Suprapubic skin (tissue), 4 donors: ENCODE measurements around the gene NAPG. TPM values are rescaled to one million over a fixed set of nuclear protein-coding genes. Genes with fewer than 3 reads are reported as not detected.
"Not testable (repeated sequence)": the region's sequence is repeated elsewhere in the genome, so short reads cannot be mapped to it uniquely, and the experiment has no call there.

Experiments used
- DNase-seq, 2 donors: peaks; one replicate each; pipeline ENCODE4 v3.0.0-alpha.2; 2019; ENCODE audit warnings: low spot score in 2 of 2
- H3K27ac ChIP-seq: fragments of 200-600 bp; sonication (generic); one replicate; pipeline ENCODE4 v1.5.1; 2019
- H3K27me3 ChIP-seq: fragments of 200-600 bp; sonication (generic); one replicate; pipeline ENCODE4 v1.5.1; 2019
- H3K36me3 ChIP-seq: fragments of 200-600 bp; sonication (generic); one replicate; pipeline ENCODE4 v1.5.1; 2019
- H3K4me1 ChIP-seq: fragments of 200-600 bp; sonication (generic); one replicate; pipeline ENCODE4 v1.5.1; 2019
- H3K4me3 ChIP-seq: fragments of 200-600 bp; sonication (generic); one replicate; pipeline ENCODE4 v1.5.1; 2019; ENCODE audit warnings: mild to moderate bottlenecking
- H3K9me3 ChIP-seq: fragments of 200-600 bp; sonication (generic); one replicate; pipeline ENCODE4 v1.5.1; 2019
- EP300 ChIP-seq: sonication (generic); formaldehyde crosslinking; IDR thresholded peaks from one replicate; pipeline ENCODE4 v1.6.1; 2017; ENCODE audit warnings: antibody characterized with exemption
- POLR2A ChIP-seq, 2 donors: fragments of 450-650 bp; IDR thresholded peaks; one replicate each; pipeline ENCODE4 v1.6.1; 2017; ENCODE audit warnings: antibody characterized with exemption in 2 of 2, mild to moderate bottlenecking in 2 of 2, moderate library complexity in 2 of 2
- POLR2AphosphoS5 ChIP-seq, 3 donors: sonication (generic); formaldehyde crosslinking; IDR thresholded peaks; one replicate each; pipeline ENCODE4 v1.6.1; 2017; ENCODE audit warnings: antibody characterized with exemption in 3 of 3
- WGBS: methylation state at CpG from one replicate; pipeline ENCODE4 v1.1.5; 2018; 5-methylcytosine and 5-hydroxymethylcytosine counted together
- total RNA-seq, 4 donors: library from RNA; depleted of rRNA; stranded (reverse); fragments of >200 nt; gene quantifications; one replicate each; pipeline ENCODE4 v1.1.0, GENCODE V29; 2016
- TF ChIP-seq, protein P1 (sequence below), 2 donors: fragments of 200-600 bp in 1 of 2; fragments of 450-650 bp in 1 of 2; sonication (generic) in 1 of 2; IDR thresholded peaks; one replicate each; pipeline ENCODE4 v1.5.1; 2016 to 2019; ENCODE audit warnings: antibody characterized with exemption in 2 of 2, mild to moderate bottlenecking in 1 of 2, moderate library complexity in 1 of 2

Gene NAPG
- total RNA-seq, 4 donors from 2014 or later = 28.8 to 40.1 (median 37.5) TPM

DNA sequence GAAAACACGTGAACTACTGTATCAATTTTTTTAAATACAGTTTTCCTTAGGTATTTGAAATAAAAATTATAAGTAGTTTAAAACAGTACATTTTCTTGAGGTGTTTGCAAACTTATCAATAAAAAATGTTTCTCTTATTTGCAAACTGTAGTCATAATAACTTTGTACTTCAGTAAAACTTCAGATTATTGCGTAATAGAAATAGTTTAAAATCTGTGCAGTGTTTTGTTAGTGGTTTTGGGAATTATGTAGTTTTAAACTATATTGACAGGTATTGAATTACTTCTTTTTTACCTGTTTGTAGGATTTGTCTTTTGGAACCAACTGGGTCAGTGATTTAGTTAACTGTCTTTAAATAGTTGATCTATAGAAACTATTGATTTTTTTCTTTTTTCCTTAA lies 7.3 kb downstream of the NAPG start:
- DNase-seq = no peak
- Histone ChIP-seq H3K27me3 (no peaks in the 10 kb centered on the region), H3K9me3 (no peaks in the 10 kb centered on the region), H3K27ac (no peak overlapping the region), H3K4me1 (peaks cover 21% of the 10 kb centered on the region), H3K4me3 (no peak overlapping the region), H3K36me3 (no peaks in the 10 kb centered on the region)
- no peak for TF ChIP-seq EP300
- TF ChIP-seq, protein P1, sequence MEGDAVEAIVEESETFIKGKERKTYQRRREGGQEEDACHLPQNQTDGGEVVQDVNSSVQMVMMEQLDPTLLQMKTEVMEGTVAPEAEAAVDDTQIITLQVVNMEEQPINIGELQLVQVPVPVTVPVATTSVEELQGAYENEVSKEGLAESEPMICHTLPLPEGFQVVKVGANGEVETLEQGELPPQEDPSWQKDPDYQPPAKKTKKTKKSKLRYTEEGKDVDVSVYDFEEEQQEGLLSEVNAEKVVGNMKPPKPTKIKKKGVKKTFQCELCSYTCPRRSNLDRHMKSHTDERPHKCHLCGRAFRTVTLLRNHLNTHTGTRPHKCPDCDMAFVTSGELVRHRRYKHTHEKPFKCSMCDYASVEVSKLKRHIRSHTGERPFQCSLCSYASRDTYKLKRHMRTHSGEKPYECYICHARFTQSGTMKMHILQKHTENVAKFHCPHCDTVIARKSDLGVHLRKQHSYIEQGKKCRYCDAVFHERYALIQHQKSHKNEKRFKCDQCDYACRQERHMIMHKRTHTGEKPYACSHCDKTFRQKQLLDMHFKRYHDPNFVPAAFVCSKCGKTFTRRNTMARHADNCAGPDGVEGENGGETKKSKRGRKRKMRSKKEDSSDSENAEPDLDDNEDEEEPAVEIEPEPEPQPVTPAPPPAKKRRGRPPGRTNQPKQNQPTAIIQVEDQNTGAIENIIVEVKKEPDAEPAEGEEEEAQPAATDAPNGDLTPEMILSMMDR (IDR thresholded peaks at IDR 0.05) = no peak
- TF ChIP-seq POLR2A (IDR thresholded peaks at IDR 0.05) = no peak
- no peak for TF ChIP-seq POLR2AphosphoS5 (IDR thresholded peaks at IDR 0.05)
- 95% methylated on average over 2 of the region's 2 CpGs for WGBS

DNA sequence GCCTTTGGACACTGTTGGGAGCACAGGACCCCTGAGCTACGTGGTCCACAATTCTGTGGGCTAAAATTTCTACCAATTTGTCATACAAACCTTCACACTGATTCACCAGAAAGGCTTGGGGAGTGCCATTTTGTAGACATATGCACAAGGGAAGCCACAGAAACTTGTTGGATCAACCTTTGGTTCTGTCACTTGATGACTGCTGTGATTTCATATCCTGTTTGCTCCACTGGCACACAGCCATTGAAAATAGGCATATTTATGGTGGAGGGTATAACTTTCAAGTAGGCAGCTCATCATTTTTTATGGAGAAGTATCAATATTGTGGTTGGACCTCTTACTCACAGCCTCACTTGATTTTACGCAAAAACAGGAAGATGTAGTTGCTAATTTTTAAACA lies 10.5 kb downstream of the NAPG start:
- WGBS = 95% methylated on average over 2 of the region's 2 CpGs
- H3K36me3 ChIP-seq = peaks cover 22% of the 10 kb centered on the region

DNA sequence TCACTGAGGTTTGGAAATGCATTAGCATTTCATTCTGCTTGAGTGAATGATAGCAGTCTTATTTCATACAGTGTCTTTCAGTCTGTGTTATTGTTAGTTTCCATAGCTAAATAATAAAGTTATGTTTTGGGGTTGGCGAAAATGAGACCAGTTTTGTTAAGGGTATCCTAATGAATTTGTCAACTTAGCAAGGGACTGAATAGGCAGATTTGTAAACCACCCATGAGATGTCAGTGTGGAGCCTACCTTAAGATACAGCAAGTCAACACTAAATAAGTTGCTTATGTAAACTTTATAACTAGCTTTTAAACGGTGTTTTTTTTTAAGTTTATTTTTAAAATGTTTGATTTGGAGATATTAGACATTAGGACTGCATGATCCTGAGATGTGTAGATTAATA lies 11.9 kb downstream of the NAPG start:
- Histone ChIP-seq H3K4me3 (no peak overlapping the region), H3K27me3 (no peaks in the 10 kb centered on the region), H3K4me1 (no peaks in the 10 kb centered on the region), H3K36me3 (peaks cover 31% of the 10 kb centered on the region), H3K27ac (no peak overlapping the region), H3K9me3 (no peaks in the 10 kb centered on the region)
- 67% methylated on average over 2 of the region's 2 CpGs for WGBS
- TF ChIP-seq, protein P1 (IDR thresholded peaks at IDR 0.05) = no peak
- TF ChIP-seq EP300 (no peak), POLR2A (IDR thresholded peaks at IDR 0.05) (no peak), POLR2AphosphoS5 (IDR thresholded peaks at IDR 0.05) (no peak)
- DNase-seq = no peak

More for the DNA sequence above, 10.5 kb downstream of the NAPG start:
- Histone ChIP-seq H3K9me3 (no peaks in the 10 kb centered on the region), H3K27me3 (no peaks in the 10 kb centered on the region), H3K4me1 (no peaks in the 10 kb centered on the region), H3K4me3 (no peak overlapping the region), H3K27ac (no peak overlapping the region)
- DNase-seq = no peak
- TF ChIP-seq POLR2AphosphoS5 (IDR thresholded peaks at IDR 0.05) = no peak

DNA sequence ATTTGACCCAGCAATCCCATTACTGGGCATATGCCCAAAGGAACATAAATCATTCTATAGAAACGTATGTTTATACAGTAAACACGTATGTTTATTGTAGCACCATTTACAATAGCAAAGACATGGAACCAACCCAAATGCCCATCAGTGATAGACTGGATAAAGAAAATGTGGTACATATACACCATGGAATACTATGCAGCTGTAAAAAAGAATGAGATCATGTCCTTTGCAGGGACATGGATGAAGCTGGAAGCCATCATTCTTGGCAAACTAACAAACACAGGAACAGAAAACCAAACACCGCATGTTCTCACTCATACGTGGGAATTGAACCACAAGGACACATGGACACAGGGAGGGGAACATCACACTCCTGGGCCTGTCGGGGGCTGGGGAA lies 13.3 kb downstream of the NAPG start:
- not testable (repeated sequence) for H3K4me3 ChIP-seq, DNase-seq, H3K9me3 ChIP-seq, H3K4me1 ChIP-seq, H3K27me3 ChIP-seq, H3K27ac ChIP-seq
- peaks cover 42% of the 10 kb centered on the region for H3K36me3 ChIP-seq
- 95% methylated on average over 5 of the region's 5 CpGs for WGBS

DNA sequence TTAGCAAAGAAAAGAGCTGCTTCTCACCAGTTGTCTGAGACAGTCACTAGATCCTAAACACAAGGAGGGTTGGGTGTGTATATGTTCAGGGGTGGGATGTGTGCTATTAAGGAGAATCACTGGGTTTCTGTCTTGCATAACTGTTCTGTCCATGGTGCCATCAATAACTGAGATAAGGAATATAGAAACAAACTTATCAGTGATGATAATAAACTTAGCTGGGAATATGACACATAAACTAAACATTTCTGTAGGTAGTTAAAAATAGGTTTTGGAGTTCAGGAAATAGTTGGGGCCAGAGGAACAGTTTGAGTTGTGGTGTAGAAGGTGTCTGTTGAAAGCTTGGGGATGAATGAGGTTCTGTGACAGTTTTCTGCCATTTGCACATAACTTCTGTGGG lies 17.4 kb downstream of the NAPG start:
- H3K9me3 ChIP-seq = no peaks in the 10 kb centered on the region
- H3K4me3 ChIP-seq = no peak overlapping the region
- no peaks in the 10 kb centered on the region for H3K4me1 ChIP-seq
- no peak for DNase-seq
- TF ChIP-seq, protein P1 (IDR thresholded peaks at IDR 0.05) = no peak
- TF ChIP-seq EP300 (no peak), POLR2AphosphoS5 (IDR thresholded peaks at IDR 0.05) (no peak), POLR2A (IDR thresholded peaks at IDR 0.05) (no peak)
- H3K27ac ChIP-seq = no peak overlapping the region
- peaks cover 81% of the 10 kb centered on the region for H3K36me3 ChIP-seq
- no peaks in the 10 kb centered on the region for H3K27me3 ChIP-seq

DNA sequence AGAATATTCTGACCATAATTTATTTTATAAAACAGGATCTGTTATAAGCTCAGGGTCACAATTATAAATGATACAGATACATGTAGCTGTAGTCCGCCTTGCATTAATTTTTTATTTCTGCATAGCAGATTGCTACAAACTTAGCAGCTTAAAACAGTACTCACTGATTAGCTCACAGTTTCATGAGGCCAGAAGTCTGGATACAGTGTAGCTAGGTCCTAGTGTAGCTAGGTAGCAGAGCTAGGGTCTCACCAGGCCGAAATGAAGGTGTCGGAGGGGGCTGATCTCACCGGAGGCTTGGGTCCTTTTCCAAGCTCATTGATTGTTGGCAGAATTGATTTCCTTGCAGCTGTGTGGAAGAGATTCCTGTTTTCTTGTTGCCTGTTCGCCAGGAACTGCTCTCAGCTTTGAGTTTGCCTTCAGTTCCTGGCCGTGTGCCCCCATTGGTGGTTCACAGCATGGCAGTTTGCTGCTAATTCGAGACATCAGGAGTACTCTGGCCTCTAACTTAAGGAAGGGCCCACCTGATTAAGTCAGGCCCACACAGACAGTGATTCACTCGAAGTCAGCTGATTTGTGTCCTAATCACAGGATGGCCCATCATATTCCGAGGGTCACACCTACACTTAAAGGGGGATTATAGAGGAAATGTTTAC lies 18.4 kb downstream of the NAPG start:
- no peak overlapping the region for H3K27ac ChIP-seq
- DNase-seq = no peak
- WGBS = 85% methylated on average over 9 of the region's 9 CpGs
- no peaks in the 10 kb centered on the region for H3K27me3 ChIP-seq
- no peaks in the 10 kb centered on the region for H3K9me3 ChIP-seq
- H3K4me3 ChIP-seq = no peak overlapping the region
- TF ChIP-seq, protein P1 (IDR thresholded peaks at IDR 0.05) = no peak
- TF ChIP-seq EP300 = no peak
- TF ChIP-seq POLR2AphosphoS5 (IDR thresholded peaks at IDR 0.05) = no peak
- TF ChIP-seq POLR2A (IDR thresholded peaks at IDR 0.05) = no peak
- H3K36me3 ChIP-seq = peaks cover 87% of the 10 kb centered on the region
- no peaks in the 10 kb centered on the region for H3K4me1 ChIP-seq
